Nucleus accumbens (tissue), 56 donors: Measurements from ENCODE around the gene PRKAG2.
A peak's percentile ranks its signal among the peaks of the same experiment; 100 is the strongest.
"Not testable (repeated sequence)": the region's sequence is repeated elsewhere in the genome, so short reads cannot be mapped to it uniquely, and the experiment has no call there.

Experiments
- DNase-seq, 56 donors: peaks; one replicate each; lab custom pipeline; 2025; lab: John Stamatoyannopoulos, UW

The PRKAG2 gene

DNA sequence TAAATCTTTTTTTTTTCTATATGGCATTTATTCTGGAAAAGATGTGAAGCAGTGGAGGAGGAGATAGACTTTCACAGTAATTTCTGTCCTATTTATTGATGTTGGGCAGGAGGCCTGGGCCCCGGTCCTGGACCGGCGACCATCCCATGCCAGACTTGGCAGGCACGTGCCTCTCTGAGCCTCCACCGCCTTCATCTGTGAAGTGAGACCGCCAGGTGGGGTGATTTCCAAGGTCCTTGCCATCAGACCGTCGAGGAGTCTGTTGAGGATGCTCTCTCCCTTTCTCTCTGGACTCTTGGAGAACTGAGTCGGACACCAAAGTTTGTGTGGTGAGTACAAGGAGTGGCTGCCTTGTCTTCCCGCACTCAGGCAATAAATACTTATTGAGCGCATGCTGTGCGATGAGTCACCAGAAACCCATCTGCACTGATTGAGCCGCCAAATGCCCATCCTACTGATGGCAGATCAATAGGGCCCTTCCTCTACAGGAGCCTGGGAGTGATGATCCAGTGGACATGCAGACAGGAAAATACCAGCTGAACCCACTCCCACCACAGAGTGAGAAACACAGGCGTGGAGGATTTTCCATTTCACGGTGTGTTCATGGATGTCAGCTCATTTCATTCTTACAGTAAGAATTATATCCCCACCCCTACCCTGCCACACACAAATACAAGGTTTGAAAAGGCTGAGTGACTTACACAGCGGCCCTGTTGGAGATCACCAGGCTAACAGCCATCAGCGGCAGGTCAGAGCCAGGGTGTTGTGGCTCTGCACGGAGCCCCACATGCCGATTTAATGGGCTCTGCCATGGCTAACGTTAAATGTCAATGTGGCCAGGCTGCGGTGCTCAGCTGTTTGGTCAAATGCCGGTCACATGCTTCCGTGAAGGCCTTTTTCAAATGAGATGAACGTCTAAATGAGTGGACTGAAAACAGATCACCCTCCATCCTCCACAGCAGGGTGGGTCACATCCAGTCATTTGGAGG is 11.5 kb upstream of the PRKAG2 start:
- no peak for DNase-seq

DNA sequence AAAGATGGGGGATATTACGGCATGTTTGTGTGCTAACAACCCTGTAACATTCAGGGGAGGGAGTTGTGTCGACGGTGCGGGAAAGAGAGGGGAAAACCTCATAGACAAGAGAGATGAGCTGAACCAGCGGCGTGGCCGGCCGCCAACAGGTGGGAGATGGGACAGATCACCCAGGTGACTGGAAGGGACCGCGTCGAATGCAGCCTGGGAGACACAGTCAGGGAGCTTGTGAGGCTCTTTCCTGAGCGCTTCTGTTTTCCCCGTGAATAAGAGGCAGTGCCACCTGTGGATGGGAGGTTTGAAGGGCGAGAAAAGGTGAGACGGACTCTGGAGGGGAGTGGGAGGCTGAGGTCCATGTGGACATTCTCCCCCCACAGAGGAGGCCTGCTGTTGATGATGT is 9.9 kb upstream of the PRKAG2 start:
- DNase-seq: no peak

DNA sequence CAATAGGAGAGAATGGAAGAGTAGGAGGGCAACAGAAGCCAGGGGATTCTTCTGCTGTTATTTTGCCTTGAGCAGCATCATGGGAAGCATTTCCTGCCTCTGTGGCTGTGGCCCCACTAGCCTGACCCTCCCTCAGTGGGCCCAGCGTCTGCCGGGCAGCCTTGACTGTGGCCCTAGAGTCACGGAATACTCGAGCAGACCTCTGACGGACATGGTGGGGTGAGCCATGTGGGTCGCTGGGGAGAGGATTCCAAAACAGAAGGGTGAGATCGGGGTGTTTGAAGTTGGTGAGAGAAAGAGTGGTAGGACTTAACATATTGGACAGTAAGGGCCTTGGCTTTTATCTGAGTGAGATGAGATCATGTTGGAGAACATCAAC is 8.3 kb upstream of the PRKAG2 start:
- DNase-seq: no peak

GRCh38 chr7:151884312-151885201 is 7.6 kb upstream of the PRKAG2 start:
- DNase-seq: no peak

DNA sequence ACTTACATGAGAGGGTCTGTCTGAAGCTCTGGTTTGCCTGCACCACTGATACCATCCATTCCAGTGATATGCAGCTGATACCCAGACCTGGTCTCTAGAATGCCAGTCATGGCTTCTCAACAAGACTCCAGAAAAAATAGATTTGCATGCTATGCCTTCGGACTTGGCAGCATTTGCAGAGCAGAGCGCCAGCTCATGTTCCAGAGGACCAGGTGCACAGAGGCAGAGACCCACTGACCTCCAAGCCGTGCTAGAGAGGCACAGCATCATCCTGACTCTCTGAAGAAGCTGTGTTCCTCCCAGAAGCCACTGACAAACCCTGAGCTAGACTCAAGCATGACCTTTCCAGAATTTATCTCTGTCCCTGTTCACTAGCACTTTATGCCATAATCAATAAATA is 6.9 kb upstream of the PRKAG2 start:
- DNase-seq: no peak

- DNase-seq: no peak
Observed at GRCh38 chr7:151882734-151883133, 5.8 kb upstream of the PRKAG2 start.

DNA sequence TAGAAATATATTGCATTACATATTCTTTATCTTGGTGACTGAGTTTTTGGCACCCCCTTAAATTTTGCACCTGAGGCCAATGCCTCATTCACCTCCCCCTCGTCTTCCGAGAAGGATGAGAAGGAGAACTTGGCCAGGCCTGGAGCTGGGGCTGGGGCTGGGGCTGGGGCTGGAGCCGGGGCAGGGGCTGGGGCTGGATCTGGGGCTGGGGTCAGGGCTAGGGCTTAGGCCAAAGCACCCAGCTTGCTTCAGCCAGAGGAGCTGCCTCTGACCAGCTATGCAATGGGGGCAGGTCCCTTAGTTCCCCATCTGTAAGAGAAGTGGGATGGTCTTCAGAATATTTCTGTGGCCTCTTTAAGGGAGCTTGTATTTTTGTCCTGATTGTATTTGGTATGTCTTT is 3.8 kb upstream of the PRKAG2 start:
- DNase-seq: no peak

- DNase-seq: peak in 19 of 56 donors; percentile 15 to 68 (median 31)
Observed at GRCh38 chr7:151877911-151878835, 1.3 kb upstream of the PRKAG2 start.

- DNase-seq: peak in 48 of 56 donors; percentile 20 to 82 (median 59)
Observed at GRCh38 chr7:151875942-151876898, 695 bp downstream of the PRKAG2 start.

DNA sequence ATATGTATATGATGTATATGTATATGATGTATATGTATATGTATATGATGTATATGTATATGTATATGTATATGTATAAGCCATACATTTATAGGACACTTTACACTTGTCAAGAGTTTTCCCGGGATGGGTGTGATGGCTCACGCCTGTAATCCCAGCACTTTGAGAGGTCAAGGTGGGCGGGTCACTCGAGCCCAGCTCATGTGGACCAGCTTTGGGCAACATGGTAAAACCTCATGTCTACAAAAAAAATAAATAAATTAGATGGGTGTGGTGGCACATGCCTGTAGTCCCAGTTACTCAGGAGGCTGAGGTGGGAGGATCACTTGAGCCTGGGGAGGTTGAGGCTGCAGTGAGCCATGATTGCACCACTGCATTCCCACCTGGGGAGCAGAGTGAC is 2.4 kb downstream of the PRKAG2 start:
- not testable (repeated sequence) for DNase-seq

DNA sequence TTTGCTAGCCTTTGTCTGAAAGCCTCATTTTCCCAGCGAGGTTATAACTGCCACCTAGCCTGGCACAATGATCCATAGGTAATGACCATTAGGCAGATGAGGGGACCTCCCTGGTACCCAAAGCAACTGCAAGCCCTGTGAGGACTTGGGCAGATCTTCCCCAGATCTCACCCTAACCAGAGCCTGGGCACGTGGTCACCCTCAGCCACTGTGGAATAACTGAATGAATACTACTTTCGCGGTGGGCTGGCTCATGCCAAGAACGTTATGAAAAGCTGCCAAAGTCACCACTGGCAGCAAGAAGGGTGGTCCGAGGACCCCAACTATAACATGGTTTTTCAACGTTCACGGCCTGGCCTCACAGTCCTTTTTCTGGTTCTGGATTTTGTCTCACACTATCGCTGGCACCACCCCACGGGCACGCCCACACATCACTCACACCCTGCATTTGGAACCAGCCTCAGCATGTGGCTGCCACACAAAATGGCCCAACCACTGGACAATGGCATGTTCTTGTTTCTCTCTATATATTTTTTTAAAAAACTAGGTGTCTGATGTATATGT is 3.4 kb downstream of the PRKAG2 start:
- DNase-seq: no peak

DNA sequence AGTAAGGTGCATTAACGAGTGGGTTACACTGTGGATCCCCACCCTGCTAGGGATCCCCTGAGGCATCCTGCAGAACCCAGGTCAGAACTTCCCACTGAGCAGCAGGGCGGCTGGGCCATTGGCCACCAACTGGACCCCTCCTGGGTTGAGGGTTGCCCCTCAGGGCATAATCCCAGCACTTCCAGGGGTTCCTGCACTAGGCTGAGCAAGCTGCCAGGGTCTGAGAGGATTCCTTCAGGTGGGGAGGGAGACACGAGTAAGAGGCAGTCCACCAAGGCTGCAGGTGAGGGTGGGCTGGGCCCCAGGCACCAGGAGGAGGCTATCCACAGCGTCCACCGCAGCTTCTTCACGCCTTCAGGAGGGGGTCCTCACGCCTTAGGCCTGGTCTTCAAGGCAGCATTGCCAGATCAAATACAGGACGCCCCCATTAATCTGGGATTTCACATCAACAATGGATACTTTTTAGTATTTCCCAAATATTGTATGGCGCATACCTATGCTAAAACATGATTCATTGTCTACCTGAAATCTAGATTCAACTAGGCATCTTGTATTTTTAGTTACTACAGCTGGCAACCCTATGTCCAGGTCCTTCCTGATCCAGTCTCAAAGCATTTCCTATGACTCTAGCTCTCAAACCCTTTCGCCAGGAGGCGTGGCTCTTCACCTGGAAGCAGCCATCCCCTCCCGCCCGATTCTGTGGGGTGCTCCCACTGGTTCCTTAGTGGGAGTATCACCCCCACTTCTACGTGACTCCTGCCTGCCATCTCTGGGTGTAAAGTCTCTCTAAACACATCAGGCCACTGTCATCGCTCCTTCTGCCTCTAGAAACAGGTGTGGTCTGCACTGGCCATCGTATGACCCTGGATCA is 4.1 kb downstream of the PRKAG2 start:
- no peak for DNase-seq

DNA sequence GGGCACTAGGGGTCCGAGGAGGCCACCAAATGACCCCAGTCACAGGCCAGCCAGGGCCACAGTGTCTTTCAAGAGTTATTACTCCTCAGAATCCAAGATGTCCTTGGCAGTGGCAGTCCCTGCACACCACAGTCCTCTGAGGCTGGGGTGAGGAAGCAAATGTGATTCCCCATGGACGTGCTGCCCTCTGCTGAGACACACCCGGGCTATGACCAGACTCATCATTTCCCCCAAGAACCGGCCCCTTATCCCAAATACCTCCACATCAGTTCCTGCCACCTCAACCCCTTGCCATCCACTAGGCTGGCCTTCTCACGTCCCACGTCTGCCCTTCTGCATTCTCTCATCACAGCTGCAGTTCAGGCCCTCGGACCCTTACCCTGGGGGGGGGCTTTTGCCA is 5.0 kb downstream of the PRKAG2 start:
- DNase-seq: peak in 1 of 56 donors; percentile 11

DNA sequence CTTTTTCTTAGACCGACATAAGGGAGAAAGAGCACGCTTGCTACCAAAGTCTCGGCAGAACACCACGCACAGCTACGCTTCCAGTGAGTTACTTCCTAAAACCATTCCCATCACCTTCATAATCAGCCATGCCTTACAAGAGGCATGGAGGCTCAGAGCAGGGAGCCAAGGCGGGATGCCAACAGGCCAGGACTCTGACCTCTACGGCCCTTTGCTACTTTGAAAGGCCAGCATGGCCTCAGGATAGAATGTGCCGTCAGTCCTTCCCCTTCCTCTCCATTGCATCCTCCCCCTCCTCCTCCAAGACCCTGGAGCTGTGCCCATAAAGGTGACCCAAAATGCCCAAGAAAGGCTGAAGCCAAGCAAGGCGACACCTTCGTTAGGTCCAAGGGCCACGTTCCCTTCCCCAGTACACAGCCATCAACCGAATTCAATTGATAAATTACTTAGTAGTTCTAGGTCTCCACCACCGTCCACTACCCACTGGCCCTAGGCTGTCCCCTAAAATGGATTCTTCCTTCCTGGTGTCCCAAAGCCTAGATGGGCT is 5.7 kb downstream of the PRKAG2 start:
- no peak for DNase-seq

DNA sequence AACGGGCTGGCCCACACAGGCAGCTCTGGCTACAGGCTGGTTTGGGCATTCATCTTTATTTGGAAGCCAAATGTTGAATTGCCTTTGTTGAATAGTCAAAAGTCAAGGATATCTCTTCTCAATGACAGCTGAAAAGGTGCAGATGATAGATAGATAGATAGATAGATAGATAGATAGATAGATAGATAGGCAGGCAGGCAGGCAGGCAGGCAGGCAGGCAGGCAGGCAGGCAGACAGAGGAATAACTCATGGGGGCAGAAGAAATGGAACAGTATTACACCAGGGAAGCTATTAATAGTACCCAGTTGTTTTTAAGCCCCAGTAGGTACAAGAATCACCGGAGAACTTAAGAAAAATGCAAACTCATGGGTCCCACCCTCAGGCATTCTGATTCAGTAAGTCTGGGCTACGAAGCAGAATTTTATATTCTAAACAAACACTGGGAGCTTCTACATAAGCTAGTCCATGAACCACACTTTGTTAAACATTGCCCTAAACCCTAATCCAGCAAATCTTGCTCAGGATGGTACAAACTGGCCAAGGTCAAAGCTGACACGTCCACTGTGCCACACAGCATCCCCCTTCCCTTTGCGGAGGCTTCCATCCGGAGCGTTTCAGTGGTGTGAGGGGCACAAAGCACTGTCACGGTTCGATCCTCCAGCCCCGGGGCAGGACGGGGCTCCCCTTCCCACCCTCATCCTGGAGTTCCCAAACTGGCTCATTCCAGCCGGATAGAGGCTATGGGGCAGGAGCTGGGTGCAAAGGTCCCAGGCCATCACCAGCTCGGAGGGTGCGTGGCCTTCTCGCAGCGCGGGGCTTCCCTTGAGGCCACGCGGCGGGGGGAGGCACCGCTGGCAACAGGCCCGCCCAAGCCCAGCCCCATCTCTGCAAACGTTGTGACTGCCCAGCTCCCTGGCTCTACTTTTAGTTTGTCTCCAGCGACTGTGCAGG is 6.7 kb downstream of the PRKAG2 start:
- no peak for DNase-seq

GRCh38 chr7:151869455-151869854 is 7.5 kb downstream of the PRKAG2 start:
- DNase-seq: no peak
